LNCaP clone FGC (cell line): ENCODE measurements around the gene PNLIP.

Experiments used
- DNase-seq: peaks from one replicate; pipeline ENCODE4 v3.0.0-alpha.2; 2011; ENCODE audit warnings: low read depth
- H3K4me3 ChIP-seq: 2 replicates; pipeline ENCODE4 v1.5.1; 2011; ENCODE audit warnings: mild to moderate bottlenecking, low read depth, low read length, control low read depth
- TF ChIP-seq, protein P1 (sequence below): IDR thresholded peaks from 2 replicates; pipeline ENCODE4 v1.5.1; 2012; ENCODE audit warnings: mild to moderate bottlenecking; ENCODE audit not compliant: control insufficient read depth, insufficient read depth; ENCODE audit errors: extremely low read depth

Gene PNLIP

GRCh38 chr10:116566932-116567331 lies 21.2 kb downstream of the PNLIP start:
- no peak for DNase-seq
- TF ChIP-seq, protein P1, sequence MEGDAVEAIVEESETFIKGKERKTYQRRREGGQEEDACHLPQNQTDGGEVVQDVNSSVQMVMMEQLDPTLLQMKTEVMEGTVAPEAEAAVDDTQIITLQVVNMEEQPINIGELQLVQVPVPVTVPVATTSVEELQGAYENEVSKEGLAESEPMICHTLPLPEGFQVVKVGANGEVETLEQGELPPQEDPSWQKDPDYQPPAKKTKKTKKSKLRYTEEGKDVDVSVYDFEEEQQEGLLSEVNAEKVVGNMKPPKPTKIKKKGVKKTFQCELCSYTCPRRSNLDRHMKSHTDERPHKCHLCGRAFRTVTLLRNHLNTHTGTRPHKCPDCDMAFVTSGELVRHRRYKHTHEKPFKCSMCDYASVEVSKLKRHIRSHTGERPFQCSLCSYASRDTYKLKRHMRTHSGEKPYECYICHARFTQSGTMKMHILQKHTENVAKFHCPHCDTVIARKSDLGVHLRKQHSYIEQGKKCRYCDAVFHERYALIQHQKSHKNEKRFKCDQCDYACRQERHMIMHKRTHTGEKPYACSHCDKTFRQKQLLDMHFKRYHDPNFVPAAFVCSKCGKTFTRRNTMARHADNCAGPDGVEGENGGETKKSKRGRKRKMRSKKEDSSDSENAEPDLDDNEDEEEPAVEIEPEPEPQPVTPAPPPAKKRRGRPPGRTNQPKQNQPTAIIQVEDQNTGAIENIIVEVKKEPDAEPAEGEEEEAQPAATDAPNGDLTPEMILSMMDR: no peak
- no peak overlapping the region for H3K4me3 ChIP-seq

- TF ChIP-seq, protein P1: no peak
- no peak for DNase-seq
- no peak overlapping the region for H3K4me3 ChIP-seq
Observed at GRCh38 chr10:116567335-116567734, 21.6 kb downstream of the PNLIP start.

DNA sequence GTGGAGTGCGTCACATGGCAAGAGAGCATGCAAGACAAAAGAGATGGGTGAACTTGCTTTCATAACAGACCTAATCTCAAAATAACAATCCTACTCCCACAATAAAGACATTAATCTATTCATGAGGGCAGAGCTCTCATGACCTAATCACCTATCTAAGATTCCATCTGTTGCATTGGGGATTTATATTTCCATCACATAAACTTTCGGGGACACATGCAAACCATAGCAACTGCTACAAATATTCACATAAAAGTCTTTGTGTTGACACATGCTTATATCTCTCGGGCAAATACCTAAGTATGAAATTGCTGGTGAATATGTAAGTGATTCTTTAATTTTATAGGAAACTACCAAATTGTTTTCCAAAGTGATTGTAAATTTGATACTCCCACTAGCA lies 29.1 kb downstream of the PNLIP start:
- H3K4me3 ChIP-seq: no peak overlapping the region
- TF ChIP-seq, protein P1: no peak
- DNase-seq: no peak

DNA sequence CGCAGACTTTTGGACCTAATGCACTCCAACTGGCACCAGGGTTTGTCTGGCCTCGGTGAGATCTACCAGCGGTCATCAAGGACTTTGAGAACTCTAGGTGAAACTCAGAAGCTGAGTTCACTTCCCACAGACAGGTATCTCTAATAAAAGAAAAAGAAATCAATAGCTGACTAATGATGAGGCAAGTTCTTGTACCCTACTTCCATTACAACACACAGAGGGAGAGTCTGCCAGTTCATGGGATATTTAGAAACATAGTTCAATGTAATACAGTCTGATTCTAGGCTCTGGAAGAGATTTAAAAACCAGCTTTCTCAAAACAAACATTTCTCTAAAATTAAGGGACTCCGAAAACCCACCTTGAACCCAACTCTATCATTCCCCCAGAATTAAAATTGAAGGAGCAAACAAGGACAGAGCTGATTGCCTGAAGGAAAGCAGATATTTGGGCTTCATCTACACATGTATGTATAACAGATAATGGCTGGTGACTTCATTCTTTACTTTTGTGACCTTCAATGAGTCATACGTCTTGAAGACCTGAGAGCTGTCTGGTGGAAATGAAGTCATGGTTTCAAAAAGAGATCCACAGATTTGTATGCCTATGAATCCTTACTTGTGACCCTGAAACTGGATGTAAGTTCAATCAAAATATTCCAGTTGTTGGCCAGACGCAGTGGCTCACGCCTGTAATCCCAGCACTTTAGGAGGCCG lies 42.3 kb downstream of the PNLIP start:
- no peak for DNase-seq
- TF ChIP-seq, protein P1: no peak
- H3K4me3 ChIP-seq: no peak overlapping the region

DNA sequence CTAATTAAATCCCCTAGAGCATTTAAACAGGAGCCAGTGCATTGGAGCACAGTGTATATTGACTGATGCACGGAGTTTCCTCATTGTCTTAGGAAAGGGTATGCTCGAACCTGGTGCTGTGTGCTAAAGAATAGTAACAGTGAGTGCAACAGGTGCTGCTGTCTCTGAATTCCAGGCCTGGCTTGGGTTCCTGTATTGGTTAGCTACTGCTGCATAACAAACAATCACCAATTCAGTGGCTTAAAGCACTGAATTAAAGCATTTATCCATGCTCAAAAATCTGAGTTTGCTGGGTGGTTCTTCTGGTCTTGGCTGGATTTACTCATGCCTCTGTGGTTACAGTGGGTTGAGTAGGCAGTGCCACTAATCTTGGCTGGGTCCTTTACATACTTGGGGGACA lies 43.3 kb downstream of the PNLIP start:
- TF ChIP-seq, protein P1: no peak
- no peak overlapping the region for H3K4me3 ChIP-seq
- no peak for DNase-seq

GRCh38 chr10:116589926-116590325 lies 44.2 kb downstream of the PNLIP start:
- peak; percentile 70 for DNase-seq
- H3K4me3 ChIP-seq: no peak overlapping the region
- TF ChIP-seq, protein P1: no peak
